Endodermal cell (in vitro differentiated cells): Measurements from ENCODE around the gene TIAM2. TPM values are rescaled to one million over a fixed set of nuclear protein-coding genes. Genes with fewer than 3 reads are reported as not detected.

ENCODE experiments used
- DNase-seq: peaks from one replicate; pipeline ENCODE4 v3.0.0-alpha.2; 2017
- H3K27ac ChIP-seq: 2 replicates; pipeline ENCODE4 v1.5.1; 2013; ENCODE audit warnings: mild to moderate bottlenecking, low read depth, low read length, moderate library complexity
- H3K27me3 ChIP-seq: 2 replicates; pipeline ENCODE4 v1.6.1; 2013; ENCODE audit warnings: mild to moderate bottlenecking, low read length, moderate library complexity; ENCODE audit not compliant: insufficient read depth, control insufficient read depth, poor library complexity, severe bottlenecking
- H3K36me3 ChIP-seq: 2 replicates; pipeline ENCODE4 v1.7.0; 2013; ENCODE audit warnings: mild to moderate bottlenecking, low read length, moderate library complexity; ENCODE audit not compliant: control insufficient read depth, insufficient read depth
- H3K4me1 ChIP-seq: one replicate; pipeline ENCODE4 v1.7.0; 2013; ENCODE audit warnings: low read length; ENCODE audit not compliant: control insufficient read depth, insufficient read depth
- H3K4me3 ChIP-seq: 2 replicates; pipeline ENCODE4 v1.5.1; 2013; ENCODE audit warnings: mild to moderate bottlenecking, low read length, moderate library complexity
- H3K9ac ChIP-seq: 2 replicates; pipeline ENCODE4 v1.6.1; 2013; ENCODE audit warnings: mild to moderate bottlenecking, low read length, moderate library complexity; ENCODE audit not compliant: poor library complexity, severe bottlenecking; ENCODE audit errors: extremely low read depth
- H3K9me3 ChIP-seq: 2 replicates; pipeline ENCODE4 v1.6.1; 2013; ENCODE audit warnings: mild to moderate bottlenecking, low read length, moderate library complexity; ENCODE audit not compliant: control insufficient read depth
- H3K27ac Mint-ChIP-seq: 2 replicates; pipeline ENCODE4 v1.8.0; 2020; ENCODE audit warnings: mixed read lengths
- H3K27me3 Mint-ChIP-seq: 2 replicates; pipeline ENCODE4 v1.8.0; 2021; ENCODE audit warnings: mild to moderate bottlenecking, mixed read lengths; ENCODE audit not compliant: insufficient read depth
- H3K36me3 Mint-ChIP-seq: 2 replicates; pipeline ENCODE4 v1.8.0; 2020; ENCODE audit warnings: low read depth, mixed read lengths
- H3K4me1 Mint-ChIP-seq: 2 replicates; pipeline ENCODE4 v1.8.0; 2020; ENCODE audit warnings: mixed read lengths
- H3K4me3 Mint-ChIP-seq: 2 replicates; pipeline ENCODE4 v1.8.0; 2020; ENCODE audit warnings: mild to moderate bottlenecking, moderate library complexity, mixed read lengths
- H3K9me3 Mint-ChIP-seq: 2 replicates; pipeline ENCODE4 v1.8.0; 2020; ENCODE audit warnings: mild to moderate bottlenecking, mixed read lengths
- CTCF ChIP-seq: fragments of 200-600 bp; sonication (generic); conservative IDR thresholded peaks from 2 replicates; pipeline ENCODE4 v1.5.0; 2021; ENCODE audit warnings: antibody characterized with exemption, mild to moderate bottlenecking
- WGBS, 2 experiments: methylation state at CpG; one replicate each; pipeline versions ENCODE4 v1.1.5 to v1.1.7; 2013; ENCODE audit warnings: missing lambda C conversion rate in 2 of 2, mixed read lengths in 1 of 2; ENCODE audit not compliant: insufficient coverage in 1 of 2, insufficient read length in 1 of 2; 5-methylcytosine and 5-hydroxymethylcytosine counted together
- total RNA-seq, 2 donors: library from RNA; stranded (reverse); fragmentation: NEBNext Ultra II Directional in 1 of 2; extraction: Animal tissue kit (Norgen Biotek cat#: 25700) in 1 of 2; gene quantifications; 2 replicates in 1 of 2; 3 replicates in 1 of 2; pipeline ENCODE4 v1.2.1, GENCODE V29; 2021

The TIAM2 gene
- total RNA-seq, 2 donors from 2014 or later: 15.7 to 17.5 TPM

- Mint-ChIP-seq H3K4me1 (peaks cover 24% of the 10 kb centered on the region), H3K4me3 (no peak overlapping the region), H3K27me3 (no peaks in the 10 kb centered on the region), H3K36me3 (no peaks in the 10 kb centered on the region), H3K9me3 (no peaks in the 10 kb centered on the region), H3K27ac (no peak overlapping the region)
- H3K36me3 ChIP-seq: no peaks in the 10 kb centered on the region
- peaks cover 7% of the 10 kb centered on the region for H3K4me1 ChIP-seq
- H3K27me3 ChIP-seq: no peaks in the 10 kb centered on the region
- WGBS, 2 experiments: 66 to 67% methylated on average over 2 of the region's 2 CpGs
- H3K9me3 ChIP-seq: no peaks in the 10 kb centered on the region
- no peak for DNase-seq
- no peak for TF ChIP-seq CTCF
- no peak overlapping the region for H3K27ac ChIP-seq
- H3K9ac ChIP-seq: no peak overlapping the region
- no peak overlapping the region for H3K4me3 ChIP-seq
Observed at GRCh38 chr6:155110721-155111120, 115.6 kb downstream of the TIAM2 start.

GRCh38 chr6:155112757-155113156, 117.6 kb downstream of the TIAM2 start:
- Mint-ChIP-seq H3K4me3 (no peak overlapping the region), H3K36me3 (no peaks in the 10 kb centered on the region), H3K27me3 (no peaks in the 10 kb centered on the region), H3K9me3 (no peaks in the 10 kb centered on the region), H3K4me1 (peaks cover 21% of the 10 kb centered on the region), H3K27ac (no peak overlapping the region)
- Histone ChIP-seq H3K36me3 (no peaks in the 10 kb centered on the region), H3K27ac (no peak overlapping the region), H3K27me3 (no peaks in the 10 kb centered on the region), H3K9ac (no peak overlapping the region), H3K4me1 (peaks cover 7% of the 10 kb centered on the region), H3K4me3 (no peak overlapping the region), H3K9me3 (no peaks in the 10 kb centered on the region)
- WGBS, 2 experiments: 53 to 77% methylated on average over 3 to 7 of the region's 7 CpGs
- no peak for TF ChIP-seq CTCF
- DNase-seq: no peak

GRCh38 chr6:155115893-155116570, 120.9 kb downstream of the TIAM2 start:
- Histone ChIP-seq H3K27me3 (no peaks in the 10 kb centered on the region), H3K9ac (no peak overlapping the region), H3K27ac (no peak overlapping the region), H3K4me3 (no peak overlapping the region), H3K4me1 (no peaks in the 10 kb centered on the region), H3K36me3 (no peaks in the 10 kb centered on the region), H3K9me3 (no peaks in the 10 kb centered on the region)
- no peaks in the 10 kb centered on the region for H3K9me3 Mint-ChIP-seq
- no peaks in the 10 kb centered on the region for H3K36me3 Mint-ChIP-seq
- peaks cover 7% of the 10 kb centered on the region for H3K4me1 Mint-ChIP-seq
- no peak overlapping the region for H3K27ac Mint-ChIP-seq
- DNase-seq: no peak
- no peak for TF ChIP-seq CTCF
- WGBS, 2 experiments: 92 to 97% methylated on average over 3 of the region's 4 CpGs
- H3K27me3 Mint-ChIP-seq: no peaks in the 10 kb centered on the region
- no peak overlapping the region for H3K4me3 Mint-ChIP-seq
